Measurements from ENCODE around the gene COL4A2.
"Not testable (repeated sequence)": the region's sequence is repeated elsewhere in the genome, so short reads cannot be mapped to it uniquely, and the experiment has no call there.

The COL4A2 gene

GRCh38 chr13:110474713-110475112, 167.6 kb downstream of the COL4A2 start:
- no peak for DNase-seq (ENCODE audit: low read depth in 2 of 2)

- no peak for DNase-seq (ENCODE audit: low read depth in 2 of 2)
Observed at GRCh38 chr13:110475117-110475516, 168.0 kb downstream of the COL4A2 start.

GRCh38 chr13:110475550-110476219, 168.6 kb downstream of the COL4A2 start:
- no peak for DNase-seq (ENCODE audit: low read depth in 2 of 2)

GRCh38 chr13:110476220-110476617, 169.1 kb downstream of the COL4A2 start:
- DNase-seq (ENCODE audit: low read depth in 2 of 2): no peak

- DNase-seq (ENCODE audit: low read depth in 2 of 2): no peak
Observed at GRCh38 chr13:110477706-110478245, 170.7 kb downstream of the COL4A2 start.

- DNase-seq (ENCODE audit: low read depth in 2 of 2): no peak
Observed at GRCh38 chr13:110478405-110479214, 171.5 kb downstream of the COL4A2 start.

- no peak for DNase-seq (ENCODE audit: low read depth in 2 of 2)
Observed at GRCh38 chr13:110479215-110479545, 172.1 kb downstream of the COL4A2 start.

GRCh38 chr13:110479648-110480047, 172.6 kb downstream of the COL4A2 start:
- no peak for DNase-seq (ENCODE audit: low read depth in 2 of 2)

- no peak for DNase-seq (ENCODE audit: low read depth in 2 of 2)
Observed at GRCh38 chr13:110480161-110480560, 173.1 kb downstream of the COL4A2 start.

GRCh38 chr13:110483386-110483968, 176.4 kb downstream of the COL4A2 start:
- DNase-seq (ENCODE audit: low read depth in 2 of 2): no peak

- no peak for DNase-seq (ENCODE audit: low read depth in 2 of 2)
Observed at GRCh38 chr13:110484290-110485048, 177.4 kb downstream of the COL4A2 start.

GRCh38 chr13:110485604-110486003, 178.5 kb downstream of the COL4A2 start:
- DNase-seq (ENCODE audit: low read depth in 2 of 2): peak in 1 of 2 experiments; percentile 16

- no peak for DNase-seq (ENCODE audit: low read depth in 2 of 2)
Observed at GRCh38 chr13:110486061-110486715, 179.1 kb downstream of the COL4A2 start.

GRCh38 chr13:110486880-110487279, 179.8 kb downstream of the COL4A2 start:
- not testable (repeated sequence) for DNase-seq (ENCODE audit: low read depth in 2 of 2)

- no peak for DNase-seq (ENCODE audit: low read depth in 2 of 2)
Observed at GRCh38 chr13:110490009-110490770, 183.1 kb downstream of the COL4A2 start.

- DNase-seq (ENCODE audit: low read depth in 2 of 2): no peak
Observed at GRCh38 chr13:110491869-110492678, 185.0 kb downstream of the COL4A2 start.

- no peak for DNase-seq (ENCODE audit: low read depth in 2 of 2)
Observed at GRCh38 chr13:110492679-110493593, 185.9 kb downstream of the COL4A2 start.

GRCh38 chr13:110493613-110494012, 186.5 kb downstream of the COL4A2 start:
- no peak for DNase-seq (ENCODE audit: low read depth in 2 of 2)

GRCh38 chr13:110495376-110495775, 188.3 kb downstream of the COL4A2 start:
- DNase-seq (ENCODE audit: low read depth in 2 of 2): no peak
